Activated CD4-positive, alpha-beta T cell treated with anti-CD3 and anti-CD28 coated beads, Interleukin-2, amount 10 ng/mL, durations not matched to agents 24 days and 14 days (primary cell): ENCODE data around the gene CADPS2. TPM values are rescaled to one million over a fixed set of nuclear protein-coding genes. Genes with fewer than 3 reads are reported as not detected.

Experiments
- DNase-seq: peaks from one replicate; pipeline ENCODE4 v3.0.0; 2022
- H3K27ac Mint-ChIP-seq: one replicate; pipeline ENCODE4 v1.8.0; 2022; ENCODE audit warnings: mild to moderate bottlenecking, mixed read lengths
- H3K27me3 Mint-ChIP-seq: one replicate; pipeline ENCODE4 v1.8.0; 2022; ENCODE audit warnings: mixed read lengths
- H3K36me3 Mint-ChIP-seq: one replicate; pipeline ENCODE4 v1.8.0; 2022; ENCODE audit warnings: low read depth, mild to moderate bottlenecking, mixed read lengths
- H3K4me1 Mint-ChIP-seq: one replicate; pipeline ENCODE4 v1.8.0; 2021; ENCODE audit warnings: mixed read lengths
- H3K4me3 Mint-ChIP-seq: one replicate; pipeline ENCODE4 v1.8.0; 2022; ENCODE audit warnings: mild to moderate bottlenecking, moderate library complexity, mixed read lengths
- H3K9me3 Mint-ChIP-seq: one replicate; pipeline ENCODE4 v1.8.0; 2021; ENCODE audit warnings: mixed read lengths
- intact Hi-C: fragments of 100-400 bp; cut with micrococcal nuclease; formaldehyde crosslinking; loops from one replicate; pipeline ENCODE4 v1.15.1; 2023
- total RNA-seq: library from RNA; stranded (reverse); gene quantifications from 2 replicates; pipeline ENCODE4 v1.2.3, GENCODE V29; 2022

CADPS2 gene
- total RNA-seq, 1 donor from 2014 or later: not detected

DNA sequence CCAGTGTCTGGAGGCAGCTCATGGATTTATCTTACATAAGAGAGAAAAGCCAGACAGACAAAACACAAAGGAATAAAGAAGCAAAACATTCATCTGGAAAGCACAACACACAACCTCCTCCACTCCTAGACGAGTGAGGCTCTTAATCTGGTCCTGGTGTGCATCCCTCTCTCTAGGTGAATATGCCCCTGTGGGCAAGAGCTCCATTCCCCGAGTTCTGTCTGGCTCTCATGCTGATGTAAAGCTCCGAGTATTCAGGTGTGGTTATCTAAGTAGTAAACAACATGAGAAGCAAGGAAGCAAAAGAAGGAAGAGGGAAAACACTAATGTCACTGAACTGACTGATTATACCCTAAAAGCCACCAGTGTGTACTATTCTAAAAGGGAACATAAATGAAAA lies 533.8 kb downstream of the CADPS2 start:
- no peak overlapping the region for H3K27ac Mint-ChIP-seq
- H3K4me1 Mint-ChIP-seq: no peaks in the 10 kb centered on the region
- DNase-seq: no peak
- no peaks in the 10 kb centered on the region for H3K36me3 Mint-ChIP-seq
- no peak overlapping the region for H3K4me3 Mint-ChIP-seq
- no peaks in the 10 kb centered on the region for H3K9me3 Mint-ChIP-seq
- intact Hi-C loops: no loop called here
- H3K27me3 Mint-ChIP-seq: no peaks in the 10 kb centered on the region

DNA sequence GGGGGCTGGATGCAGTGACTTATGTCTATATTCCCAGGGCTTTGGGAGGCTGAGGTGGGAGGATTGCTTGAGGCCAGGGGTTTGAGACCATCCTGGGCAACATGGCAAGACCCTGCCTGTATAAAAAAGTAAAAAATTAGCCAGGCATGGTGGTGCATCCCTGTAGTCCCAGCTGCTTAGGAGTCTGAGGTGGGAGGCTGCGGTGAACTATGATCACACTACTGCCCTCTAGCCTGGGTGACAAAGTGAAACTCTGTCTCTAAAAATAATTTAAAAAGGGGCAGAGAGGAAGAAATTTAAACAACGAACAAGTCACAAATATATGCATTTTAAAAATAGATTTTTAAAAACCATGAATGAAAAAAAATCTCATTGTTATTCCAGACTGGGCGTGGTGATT lies 535.6 kb downstream of the CADPS2 start:
- Mint-ChIP-seq H3K4me1 (no peaks in the 10 kb centered on the region), H3K4me3 (no peak overlapping the region), H3K36me3 (no peaks in the 10 kb centered on the region), H3K9me3 (no peaks in the 10 kb centered on the region), H3K27me3 (no peaks in the 10 kb centered on the region), H3K27ac (no peak overlapping the region)
- DNase-seq: no peak
- intact Hi-C loops: no loop called here

DNA sequence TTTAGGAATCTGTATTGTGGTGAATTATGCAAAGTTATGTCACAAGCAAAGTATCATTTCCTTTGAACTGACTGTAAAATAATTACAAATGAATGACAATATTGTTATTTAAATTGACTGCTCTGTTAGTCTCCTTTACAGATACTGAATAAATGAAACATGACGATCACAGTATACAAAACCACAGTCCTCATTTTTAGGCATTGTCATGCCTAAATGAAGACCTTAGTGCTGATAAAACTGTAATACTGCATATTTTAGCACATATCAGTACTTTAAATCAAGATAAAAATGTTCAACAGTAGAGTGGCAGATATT lies 542.0 kb downstream of the CADPS2 start:
- Mint-ChIP-seq H3K27me3 (no peaks in the 10 kb centered on the region), H3K27ac (no peak overlapping the region), H3K9me3 (no peaks in the 10 kb centered on the region), H3K4me3 (no peak overlapping the region), H3K36me3 (no peaks in the 10 kb centered on the region), H3K4me1 (no peaks in the 10 kb centered on the region)
- DNase-seq: no peak
- intact Hi-C loops: no loop called here

DNA sequence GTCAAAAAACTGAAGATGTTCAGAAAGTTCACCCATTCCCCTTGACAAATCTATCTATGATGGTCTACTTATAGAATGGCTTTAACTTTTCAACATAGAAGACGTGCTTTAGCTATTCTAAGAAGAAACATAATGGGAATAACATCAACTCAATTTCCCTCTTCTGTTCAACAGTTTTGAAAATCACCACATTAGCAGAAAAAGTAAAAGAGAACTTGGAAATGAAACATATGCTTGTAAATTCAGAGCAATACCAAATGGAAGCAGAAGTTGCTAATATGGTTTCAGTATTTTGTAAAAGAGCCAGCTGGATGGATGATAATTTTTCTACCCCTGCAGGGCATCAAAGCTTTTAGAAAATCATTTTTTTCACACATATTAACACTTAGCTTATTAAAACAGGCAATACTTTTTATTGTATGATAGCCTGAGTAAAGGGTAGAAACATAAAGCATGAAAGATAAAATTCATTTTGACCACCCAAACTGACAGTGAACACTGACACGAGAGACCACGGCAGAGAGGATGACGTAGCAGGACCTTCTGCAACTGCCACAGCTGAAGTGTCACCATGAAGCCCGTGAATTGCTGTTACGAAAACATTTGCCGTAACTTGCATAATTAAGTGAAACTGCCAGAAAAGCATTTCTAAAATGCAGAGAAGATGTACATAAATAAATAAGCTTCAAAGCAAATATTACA lies 542.5 kb downstream of the CADPS2 start:
- Mint-ChIP-seq H3K36me3 (no peaks in the 10 kb centered on the region), H3K27me3 (no peaks in the 10 kb centered on the region), H3K27ac (no peak overlapping the region), H3K9me3 (no peaks in the 10 kb centered on the region), H3K4me1 (no peaks in the 10 kb centered on the region), H3K4me3 (no peak overlapping the region)
- DNase-seq: no peak
- intact Hi-C loops: no loop called here

DNA sequence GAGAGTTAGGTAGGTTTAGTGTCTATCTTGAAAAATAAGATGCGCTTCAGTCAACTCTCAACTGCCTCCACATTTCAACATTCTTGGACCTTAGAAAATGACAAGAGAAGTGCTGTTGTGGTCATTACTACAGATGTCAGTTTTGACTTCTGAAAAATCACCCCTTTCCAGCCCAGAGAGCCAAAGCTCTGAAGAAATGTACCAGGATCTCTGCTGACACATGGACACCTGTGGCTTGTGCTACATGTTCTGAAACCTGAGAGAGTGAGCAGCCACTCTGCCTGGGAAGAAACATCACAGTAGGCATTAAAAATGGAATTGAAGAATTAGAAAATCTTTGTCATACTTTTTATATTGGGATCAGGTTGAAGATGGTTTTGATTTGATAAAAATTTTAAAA lies 545.8 kb downstream of the CADPS2 start:
- no peaks in the 10 kb centered on the region for H3K36me3 Mint-ChIP-seq
- H3K4me3 Mint-ChIP-seq: no peak overlapping the region
- H3K27me3 Mint-ChIP-seq: no peaks in the 10 kb centered on the region
- H3K27ac Mint-ChIP-seq: no peak overlapping the region
- no peaks in the 10 kb centered on the region for H3K4me1 Mint-ChIP-seq
- intact Hi-C loops: no loop called here
- H3K9me3 Mint-ChIP-seq: no peaks in the 10 kb centered on the region
- no peak for DNase-seq

DNA sequence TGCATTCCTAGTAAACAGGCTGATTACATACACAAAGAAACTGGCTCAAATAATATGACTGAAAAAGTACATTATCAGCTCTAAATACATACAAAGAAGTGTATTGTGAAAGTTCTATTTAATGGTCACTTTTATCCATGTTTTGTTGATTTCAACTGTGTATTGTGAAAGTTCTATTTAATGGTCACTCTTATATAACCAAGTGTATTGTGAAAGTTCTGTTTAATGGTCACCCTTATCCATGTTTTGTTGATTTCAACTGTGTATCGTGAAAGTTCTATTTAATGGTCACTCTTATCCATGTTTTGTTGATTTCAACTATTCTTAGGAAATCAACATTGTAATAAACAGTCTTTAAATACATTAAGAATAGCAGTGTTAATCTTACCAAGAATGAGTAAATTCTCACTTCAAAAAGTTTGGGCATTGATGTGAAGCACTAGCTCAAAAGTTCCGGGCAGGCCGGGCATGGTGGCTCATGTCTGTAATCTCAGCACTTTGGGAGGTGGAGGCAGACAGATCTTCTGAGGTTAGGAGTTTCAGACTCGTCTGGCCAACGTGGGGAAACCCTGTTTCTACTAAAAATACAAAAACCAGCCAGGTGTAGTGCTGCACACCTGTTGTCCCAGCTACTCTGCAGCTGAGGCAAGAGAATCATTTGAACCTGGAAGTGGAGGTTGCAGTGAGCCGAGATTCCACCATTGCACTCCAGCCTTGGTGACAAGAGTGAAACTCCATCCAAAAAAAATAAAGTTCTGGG lies 546.9 kb downstream of the CADPS2 start:
- H3K36me3 Mint-ChIP-seq: no peaks in the 10 kb centered on the region
- no peak overlapping the region for H3K27ac Mint-ChIP-seq
- no peaks in the 10 kb centered on the region for H3K27me3 Mint-ChIP-seq
- no peaks in the 10 kb centered on the region for H3K9me3 Mint-ChIP-seq
- intact Hi-C loops: no loop called here
- DNase-seq: no peak
- no peak overlapping the region for H3K4me3 Mint-ChIP-seq
- no peaks in the 10 kb centered on the region for H3K4me1 Mint-ChIP-seq

DNA sequence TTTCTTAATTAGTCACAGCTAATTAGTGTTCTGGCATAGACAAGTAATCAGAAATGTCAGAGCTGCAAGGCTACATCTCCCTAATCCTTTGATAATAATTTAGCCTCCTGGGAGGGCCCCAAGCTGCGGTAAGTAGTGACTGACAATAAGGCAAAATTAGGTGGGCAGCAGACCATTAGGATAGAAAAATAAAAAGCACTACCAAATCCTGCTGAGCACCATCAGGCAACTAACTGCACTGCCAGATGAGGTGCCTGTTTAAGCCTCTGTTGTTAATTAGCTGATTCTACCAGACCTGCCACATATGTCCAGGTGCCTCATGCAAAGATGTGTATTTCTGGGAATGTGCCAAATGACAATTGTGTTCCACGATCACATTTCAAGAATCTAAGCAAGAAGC lies 549.2 kb downstream of the CADPS2 start:
- H3K4me1 Mint-ChIP-seq: no peaks in the 10 kb centered on the region
- intact Hi-C loops: no loop called here
- H3K4me3 Mint-ChIP-seq: no peak overlapping the region
- H3K27ac Mint-ChIP-seq: no peak overlapping the region
- no peak for DNase-seq
- no peaks in the 10 kb centered on the region for H3K27me3 Mint-ChIP-seq
- H3K9me3 Mint-ChIP-seq: no peaks in the 10 kb centered on the region
- no peaks in the 10 kb centered on the region for H3K36me3 Mint-ChIP-seq

DNA sequence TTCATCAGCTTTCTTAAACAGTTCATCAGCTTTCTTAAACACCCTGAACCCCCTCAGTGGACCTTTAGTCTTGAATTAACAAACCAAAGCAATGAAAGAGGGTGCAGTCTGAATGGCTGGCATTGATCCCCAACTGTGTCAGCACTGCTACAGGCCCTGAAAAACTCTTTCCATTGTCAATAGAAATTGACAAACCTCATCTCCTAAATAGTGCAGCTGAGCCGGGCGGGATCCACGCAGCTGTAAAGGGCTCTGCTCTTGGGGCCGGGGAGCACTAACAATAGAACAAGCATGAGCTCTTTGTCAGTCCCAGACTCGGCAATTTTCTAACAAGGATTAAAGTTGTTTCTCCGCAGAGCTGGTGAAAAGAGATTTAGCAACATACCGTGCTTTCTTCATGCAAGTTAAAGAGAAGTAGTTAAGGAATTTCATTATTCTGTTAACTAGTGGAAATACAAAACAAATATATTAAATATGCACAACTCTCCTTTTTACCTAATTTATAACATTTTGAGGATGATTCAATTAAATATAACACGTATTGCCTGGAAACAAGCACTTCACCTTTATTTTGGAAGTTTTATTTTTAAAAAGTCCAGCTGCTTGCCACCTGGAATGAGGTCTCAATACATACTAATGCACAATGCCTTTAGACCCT lies 557.0 kb downstream of the CADPS2 start:
- DNase-seq: no peak
- no peak overlapping the region for H3K4me3 Mint-ChIP-seq
- H3K27ac Mint-ChIP-seq: no peak overlapping the region
- no peaks in the 10 kb centered on the region for H3K4me1 Mint-ChIP-seq
- intact Hi-C loops: no loop called here
- no peaks in the 10 kb centered on the region for H3K9me3 Mint-ChIP-seq
- H3K27me3 Mint-ChIP-seq: no peaks in the 10 kb centered on the region
- H3K36me3 Mint-ChIP-seq: no peaks in the 10 kb centered on the region

DNA sequence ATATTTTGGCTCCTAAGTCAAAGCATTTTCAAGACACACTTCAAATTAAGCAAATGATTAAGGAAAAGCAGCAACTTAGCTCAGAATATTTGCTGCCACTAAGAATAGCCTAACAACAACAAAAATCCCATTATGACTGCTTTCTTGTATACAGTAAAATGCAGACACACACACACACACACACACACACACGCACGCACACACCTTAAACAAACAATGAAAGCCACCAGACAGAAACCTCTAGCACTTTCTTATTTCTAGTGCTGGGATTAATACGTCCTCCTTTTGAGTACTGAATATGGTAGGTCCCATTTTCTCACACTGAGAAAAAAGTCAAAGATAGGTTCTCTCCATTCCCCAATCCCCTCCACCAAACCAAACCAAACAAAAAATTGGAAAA lies 558.3 kb downstream of the CADPS2 start:
- intact Hi-C loops: no loop called here
- no peaks in the 10 kb centered on the region for H3K4me1 Mint-ChIP-seq

DNA sequence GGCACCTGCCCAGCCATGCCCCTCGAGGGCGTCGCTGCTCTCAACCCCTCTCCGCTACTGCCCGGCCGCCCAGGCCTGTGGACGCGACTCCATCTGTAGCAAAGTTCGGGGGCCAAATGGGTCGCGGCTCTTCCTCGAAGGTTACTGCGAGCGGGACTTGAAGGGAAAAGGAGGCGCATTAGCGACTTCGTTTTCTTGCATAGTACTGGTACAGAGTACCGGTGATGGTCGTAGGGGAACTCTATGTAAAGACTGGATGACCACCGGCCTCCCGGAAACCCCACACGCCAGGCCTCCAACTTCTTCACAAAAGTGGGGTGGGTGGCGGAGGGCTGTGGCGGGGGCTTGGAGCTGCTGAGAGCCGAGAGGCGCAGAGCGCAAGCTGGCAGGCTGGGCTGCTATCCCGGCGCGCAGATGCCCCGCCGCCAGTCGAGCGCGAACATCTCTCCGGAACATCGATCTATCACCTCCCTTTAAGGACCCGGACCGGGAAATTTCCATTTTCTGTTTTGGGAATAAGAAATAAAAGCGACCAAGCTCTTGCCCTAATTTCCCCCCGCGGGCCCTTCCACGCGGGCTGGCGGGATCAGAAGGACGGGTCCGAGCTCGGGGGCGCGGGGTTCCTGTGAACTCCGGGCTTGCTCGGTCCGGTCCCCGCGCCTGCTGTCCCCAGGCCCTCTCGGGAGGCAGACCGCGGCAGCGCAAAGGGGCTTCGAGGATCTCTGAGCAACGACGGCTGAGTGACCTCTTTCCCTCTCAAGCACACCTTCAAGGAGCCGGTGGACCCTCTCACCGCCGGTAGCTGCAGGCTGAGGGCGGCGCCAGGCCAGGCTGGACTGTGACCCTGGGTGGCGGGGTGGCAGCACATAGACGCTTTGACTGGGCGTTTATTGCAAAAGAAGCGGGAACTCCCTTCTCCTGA lies 569.5 kb downstream of the CADPS2 start:
- Mint-ChIP-seq H3K4me1 (no peaks in the 10 kb centered on the region), H3K27ac (no peak overlapping the region), H3K27me3 (peaks cover 56% of the 10 kb centered on the region), H3K4me3 (no peak overlapping the region), H3K36me3 (no peaks in the 10 kb centered on the region), H3K9me3 (peaks cover 6% of the 10 kb centered on the region)
- DNase-seq: no peak
- intact Hi-C loops: no loop called here

More for the DNA sequence above, 558.3 kb downstream of the CADPS2 start:
- Mint-ChIP-seq H3K27ac (no peak overlapping the region), H3K27me3 (no peaks in the 10 kb centered on the region), H3K9me3 (no peaks in the 10 kb centered on the region), H3K4me3 (no peak overlapping the region), H3K36me3 (no peaks in the 10 kb centered on the region)
- no peak for DNase-seq

DNA sequence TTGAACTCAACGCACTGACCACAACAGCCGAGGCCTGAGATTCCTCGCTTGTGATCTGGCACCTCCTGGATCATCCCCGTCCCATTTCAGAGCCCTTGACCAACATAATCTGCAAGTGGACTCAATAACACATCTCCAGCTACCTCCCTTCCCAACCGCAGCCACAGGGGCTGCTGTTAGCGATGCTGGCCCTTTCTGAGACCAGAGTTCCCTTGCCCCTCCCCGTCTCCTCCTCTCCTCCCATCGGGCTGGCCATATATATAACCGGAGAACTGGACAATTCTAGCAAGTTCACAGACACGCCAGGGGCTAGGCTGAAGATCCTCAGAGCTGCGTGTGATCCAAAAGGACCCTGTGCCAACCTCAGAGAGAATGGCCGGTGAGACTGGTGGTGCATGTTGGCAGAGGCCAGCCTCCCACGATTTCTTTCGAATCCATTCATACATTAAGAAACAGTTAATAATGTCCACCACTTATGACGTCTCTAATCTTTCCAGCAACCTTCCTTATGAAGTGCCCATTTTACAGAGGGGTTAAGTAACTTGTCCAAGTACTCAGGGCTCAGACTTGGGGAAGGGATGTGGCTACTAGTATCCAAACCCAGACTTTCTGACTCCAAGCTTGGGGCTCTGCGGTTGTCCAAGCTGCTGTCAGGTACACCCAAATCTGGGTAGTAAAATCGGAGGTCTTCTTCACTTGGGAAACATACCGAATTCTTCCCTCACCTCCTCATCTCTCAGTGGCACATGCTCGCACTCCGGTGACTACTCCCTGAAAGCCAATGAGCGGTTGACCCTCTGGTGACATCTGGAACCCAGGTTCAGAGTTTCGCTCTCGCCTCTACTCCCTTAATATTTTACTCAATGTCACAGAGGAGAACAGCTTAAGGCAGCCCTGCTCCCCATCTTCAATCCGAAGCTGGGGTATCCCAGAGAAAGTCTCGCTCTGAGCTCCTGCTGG lies 570.5 kb downstream of the CADPS2 start:
- Mint-ChIP-seq H3K27me3 (peaks cover 64% of the 10 kb centered on the region), H3K4me1 (no peaks in the 10 kb centered on the region), H3K36me3 (no peaks in the 10 kb centered on the region), H3K9me3 (peaks cover 12% of the 10 kb centered on the region), H3K4me3 (no peak overlapping the region), H3K27ac (no peak overlapping the region)
- DNase-seq: no peak
- intact Hi-C loops: loop anchor here (2.0 kb wide), 1 partner anchor 15 kb away; no protein-coding TSS in a partner anchor

DNA sequence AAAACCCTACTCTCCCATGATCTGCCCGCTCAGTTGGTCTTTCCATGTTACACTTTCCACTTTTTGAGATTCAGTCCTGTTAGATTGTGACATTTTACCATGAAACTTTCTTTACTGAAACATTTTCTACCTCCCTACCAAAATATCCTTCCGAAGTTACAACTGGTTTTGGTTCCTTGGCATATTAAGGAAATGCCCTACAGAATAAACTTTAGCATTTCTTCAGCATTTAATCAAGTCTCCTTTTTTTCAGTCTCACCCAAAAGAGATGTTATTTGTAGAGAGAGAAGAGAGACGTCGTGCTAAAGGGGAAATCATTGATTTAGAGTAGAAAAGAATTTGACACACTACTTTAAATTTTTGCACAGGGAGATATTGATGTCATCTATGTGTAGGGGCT lies 572.0 kb downstream of the CADPS2 start:
- no peaks in the 10 kb centered on the region for H3K36me3 Mint-ChIP-seq
- no peak overlapping the region for H3K4me3 Mint-ChIP-seq
- intact Hi-C loops: loop anchor here (2.0 to 5.0 kb wide), 2 partner anchors 13 to 573 kb away; partner anchors contain the start of gene CADPS2
- peaks cover 12% of the 10 kb centered on the region for H3K9me3 Mint-ChIP-seq
- H3K27me3 Mint-ChIP-seq: peaks cover 73% of the 10 kb centered on the region
- no peak overlapping the region for H3K27ac Mint-ChIP-seq
- DNase-seq: no peak
- no peaks in the 10 kb centered on the region for H3K4me1 Mint-ChIP-seq

DNA sequence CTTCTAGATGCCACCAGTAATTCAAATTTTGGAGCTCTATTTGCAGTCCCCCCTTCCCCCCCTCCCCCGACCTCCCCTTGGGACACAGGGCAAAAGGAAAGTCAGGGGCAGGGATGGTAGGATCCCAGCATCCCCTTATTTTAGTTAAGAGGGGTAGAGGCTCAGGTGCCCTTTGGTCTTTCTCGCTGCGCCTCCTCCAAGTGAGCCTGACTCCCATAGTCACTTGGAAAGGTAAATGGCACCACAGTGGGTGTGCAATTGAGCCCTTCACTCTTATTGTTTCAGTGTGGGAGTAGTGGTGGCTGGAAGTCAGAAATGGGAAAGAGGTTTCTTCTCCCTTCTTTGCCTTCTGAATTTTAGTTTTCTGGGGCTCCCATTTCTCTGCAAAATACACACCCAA lies 573.5 kb downstream of the CADPS2 start:
- no peaks in the 10 kb centered on the region for H3K4me1 Mint-ChIP-seq
- no peak overlapping the region for H3K4me3 Mint-ChIP-seq
- peaks cover 76% of the 10 kb centered on the region for H3K27me3 Mint-ChIP-seq
- DNase-seq: no peak
- H3K36me3 Mint-ChIP-seq: no peaks in the 10 kb centered on the region
- intact Hi-C loops: loop anchor here (5.0 kb wide), 1 partner anchor 575 kb away; the partner anchor contains the start of gene CADPS2
- peaks cover 12% of the 10 kb centered on the region for H3K9me3 Mint-ChIP-seq
- no peak overlapping the region for H3K27ac Mint-ChIP-seq
